ENCODE measurements around the gene NCAPG2.

- TF ChIP-seq BCL11A (IDR thresholded peaks at IDR 0.05; ENCODE audit: low read depth, low read length) (no peak), CREM (IDR thresholded peaks at IDR 0.05; ENCODE audit: low read depth) (no peak), REST (IDR thresholded peaks at IDR 0.05; ENCODE audit: low read depth, low read length) (no peak), POLR2A (IDR thresholded peaks at IDR 0.05; ENCODE audit: low read depth, low read length) (no peak), ASH2L (IDR thresholded peaks at IDR 0.05; ENCODE audit: borderline replicate concordance, low read depth) (no peak), EZH2 (IDR thresholded peaks at IDR 0.05; ENCODE audit: borderline replicate concordance, control insufficient read depth, low read depth, low read length) (no peak), RFX5 (IDR thresholded peaks at IDR 0.05; ENCODE audit: low read depth, low read length) (no peak), FOXK2 (IDR thresholded peaks at IDR 0.05) (no peak), NR2C2 (IDR thresholded peaks at IDR 0.05; ENCODE audit: borderline replicate concordance, control insufficient read depth, insufficient read length, low read depth) (no peak), ATF3 (IDR thresholded peaks at IDR 0.05; ENCODE audit: borderline replicate concordance, extremely low read depth, low read depth, low read length) (no peak), TAF1 (IDR thresholded peaks at IDR 0.05; ENCODE audit: borderline replicate concordance, low read depth, low read length) (no peak), TCF12 (IDR thresholded peaks at IDR 0.05; ENCODE audit: low read depth, low read length) (no peak)
- TF ChIP-seq, protein P1, sequence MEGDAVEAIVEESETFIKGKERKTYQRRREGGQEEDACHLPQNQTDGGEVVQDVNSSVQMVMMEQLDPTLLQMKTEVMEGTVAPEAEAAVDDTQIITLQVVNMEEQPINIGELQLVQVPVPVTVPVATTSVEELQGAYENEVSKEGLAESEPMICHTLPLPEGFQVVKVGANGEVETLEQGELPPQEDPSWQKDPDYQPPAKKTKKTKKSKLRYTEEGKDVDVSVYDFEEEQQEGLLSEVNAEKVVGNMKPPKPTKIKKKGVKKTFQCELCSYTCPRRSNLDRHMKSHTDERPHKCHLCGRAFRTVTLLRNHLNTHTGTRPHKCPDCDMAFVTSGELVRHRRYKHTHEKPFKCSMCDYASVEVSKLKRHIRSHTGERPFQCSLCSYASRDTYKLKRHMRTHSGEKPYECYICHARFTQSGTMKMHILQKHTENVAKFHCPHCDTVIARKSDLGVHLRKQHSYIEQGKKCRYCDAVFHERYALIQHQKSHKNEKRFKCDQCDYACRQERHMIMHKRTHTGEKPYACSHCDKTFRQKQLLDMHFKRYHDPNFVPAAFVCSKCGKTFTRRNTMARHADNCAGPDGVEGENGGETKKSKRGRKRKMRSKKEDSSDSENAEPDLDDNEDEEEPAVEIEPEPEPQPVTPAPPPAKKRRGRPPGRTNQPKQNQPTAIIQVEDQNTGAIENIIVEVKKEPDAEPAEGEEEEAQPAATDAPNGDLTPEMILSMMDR (IDR thresholded peaks at IDR 0.05 in 2 of 3, conservative IDR thresholded peaks at IDR 0.05 in 1 of 3; ENCODE audit: control insufficient read depth in 2 of 3, extremely low read depth in 1 of 3, insufficient read depth in 1 of 3, low read depth in 3 of 3, low read length in 3 of 3) = no peak
- TF ChIP-seq, protein P2, sequence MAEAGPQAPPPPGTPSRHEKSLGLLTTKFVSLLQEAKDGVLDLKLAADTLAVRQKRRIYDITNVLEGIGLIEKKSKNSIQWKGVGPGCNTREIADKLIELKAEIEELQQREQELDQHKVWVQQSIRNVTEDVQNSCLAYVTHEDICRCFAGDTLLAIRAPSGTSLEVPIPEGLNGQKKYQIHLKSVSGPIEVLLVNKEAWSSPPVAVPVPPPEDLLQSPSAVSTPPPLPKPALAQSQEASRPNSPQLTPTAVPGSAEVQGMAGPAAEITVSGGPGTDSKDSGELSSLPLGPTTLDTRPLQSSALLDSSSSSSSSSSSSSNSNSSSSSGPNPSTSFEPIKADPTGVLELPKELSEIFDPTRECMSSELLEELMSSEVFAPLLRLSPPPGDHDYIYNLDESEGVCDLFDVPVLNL (IDR thresholded peaks at IDR 0.05; ENCODE audit: low read depth, low read length) = no peak
These were observed 97.8 kb downstream of the NCAPG2 start for GRCh38 chr7:158606671-158607424.
